ENCODE results near the gene KCNQ1. TPM values are rescaled to one million over a fixed set of nuclear protein-coding genes. Genes with fewer than 3 reads are reported as not detected.

Gene KCNQ1
- total RNA-seq, 2 experiments from 2014 or later = 8.7 to 9.5 TPM

DNA sequence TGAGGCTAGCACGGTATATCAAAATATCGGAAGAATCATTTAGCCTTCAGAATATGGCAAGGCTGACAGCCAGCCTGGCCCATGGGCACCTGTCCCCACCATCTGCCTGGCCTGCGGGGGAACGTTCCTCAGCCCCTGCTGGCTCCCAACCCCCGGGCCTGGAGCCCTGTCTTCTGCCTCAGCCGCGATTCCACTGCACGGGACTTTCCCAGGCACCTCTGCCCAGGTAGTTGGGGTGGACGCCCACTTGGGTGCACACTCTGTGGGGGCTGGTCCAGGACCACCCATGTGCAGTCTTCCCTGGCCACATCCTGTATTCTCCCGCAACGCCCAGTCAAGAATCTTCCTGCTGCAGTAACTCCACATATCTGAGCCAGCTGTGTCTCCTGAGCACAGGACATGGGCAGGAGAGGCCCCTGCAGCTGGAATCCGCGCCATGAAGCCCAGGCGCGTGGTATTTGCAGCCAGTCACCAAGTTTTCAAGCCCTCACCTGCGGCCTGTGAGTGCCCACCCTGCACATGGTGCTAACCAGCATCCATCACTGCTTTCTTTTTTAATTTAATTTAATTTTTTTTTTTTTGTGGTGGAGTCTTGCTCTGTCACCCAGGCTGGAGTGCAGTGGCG is 77.9 kb downstream of the KCNQ1 start:
- Mint-ChIP-seq H3K4me3 (no peak overlapping the region), H3K27me3 (no peaks in the 10 kb centered on the region), H3K9me3 (no peaks in the 10 kb centered on the region), H3K4me1 (ENCODE audit: low read depth) (peaks cover 19% of the 10 kb centered on the region), H3K27ac (no peak overlapping the region), H3K36me3 (ENCODE audit: low read depth) (no peaks in the 10 kb centered on the region)
- ATAC-seq (no peak), DNase-seq (no peak)
- TF ChIP-seq, protein P1, sequence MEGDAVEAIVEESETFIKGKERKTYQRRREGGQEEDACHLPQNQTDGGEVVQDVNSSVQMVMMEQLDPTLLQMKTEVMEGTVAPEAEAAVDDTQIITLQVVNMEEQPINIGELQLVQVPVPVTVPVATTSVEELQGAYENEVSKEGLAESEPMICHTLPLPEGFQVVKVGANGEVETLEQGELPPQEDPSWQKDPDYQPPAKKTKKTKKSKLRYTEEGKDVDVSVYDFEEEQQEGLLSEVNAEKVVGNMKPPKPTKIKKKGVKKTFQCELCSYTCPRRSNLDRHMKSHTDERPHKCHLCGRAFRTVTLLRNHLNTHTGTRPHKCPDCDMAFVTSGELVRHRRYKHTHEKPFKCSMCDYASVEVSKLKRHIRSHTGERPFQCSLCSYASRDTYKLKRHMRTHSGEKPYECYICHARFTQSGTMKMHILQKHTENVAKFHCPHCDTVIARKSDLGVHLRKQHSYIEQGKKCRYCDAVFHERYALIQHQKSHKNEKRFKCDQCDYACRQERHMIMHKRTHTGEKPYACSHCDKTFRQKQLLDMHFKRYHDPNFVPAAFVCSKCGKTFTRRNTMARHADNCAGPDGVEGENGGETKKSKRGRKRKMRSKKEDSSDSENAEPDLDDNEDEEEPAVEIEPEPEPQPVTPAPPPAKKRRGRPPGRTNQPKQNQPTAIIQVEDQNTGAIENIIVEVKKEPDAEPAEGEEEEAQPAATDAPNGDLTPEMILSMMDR (IDR thresholded peaks at IDR 0.05) = no peak
- intact Hi-C loops (cut with micrococcal nuclease) = no loop called here
- ChIA-PET POLR2A (no interaction called here), CTCF (interaction anchor here (0.8 kb wide), 1 partner anchor 10 kb away, joined by 5 read pairs; no protein-coding TSS in a partner anchor)

DNA sequence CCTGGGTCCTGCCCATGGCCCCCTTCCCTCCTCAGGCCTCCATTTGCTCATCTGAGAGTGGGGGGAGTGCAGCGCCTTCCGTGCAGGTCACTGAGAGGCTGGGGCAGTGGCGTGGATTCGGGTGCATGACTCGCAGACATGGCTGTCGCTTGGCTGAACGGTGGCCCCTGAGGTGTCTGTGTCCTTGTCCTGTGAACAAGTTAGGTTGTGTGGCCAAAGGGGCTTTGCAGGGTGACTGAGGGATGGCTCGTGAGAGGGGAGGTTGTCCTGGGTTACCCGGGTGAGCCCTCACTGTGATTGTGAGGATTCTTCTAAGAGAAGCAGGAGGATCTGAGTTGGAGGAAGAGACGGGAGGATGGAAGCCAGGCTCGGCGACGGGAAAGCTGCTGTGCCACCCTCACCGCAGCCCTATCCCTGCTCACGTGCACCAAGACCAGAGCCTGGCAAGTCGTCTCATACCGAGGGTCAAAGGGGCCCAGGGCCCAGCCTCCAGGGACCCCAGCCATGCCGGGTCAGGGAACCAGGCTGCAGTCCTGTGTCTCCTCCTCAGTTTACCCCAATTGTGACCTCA is 79.1 kb downstream of the KCNQ1 start:
- no peaks in the 10 kb centered on the region for H3K36me3 Mint-ChIP-seq (ENCODE audit: low read depth)
- DNase-seq (no peak), ATAC-seq (no peak)
- TF ChIP-seq, protein P1 (IDR thresholded peaks at IDR 0.05) = no peak
- POLR2A ChIA-PET = no interaction called here
- H3K27me3 Mint-ChIP-seq = no peaks in the 10 kb centered on the region
- CTCF ChIA-PET = no interaction called here
- H3K27ac Mint-ChIP-seq = no peak overlapping the region
- no peak overlapping the region for H3K4me3 Mint-ChIP-seq
- intact Hi-C loops (cut with micrococcal nuclease) = no loop called here
- peaks cover 20% of the 10 kb centered on the region for H3K4me1 Mint-ChIP-seq (ENCODE audit: low read depth)
- no peaks in the 10 kb centered on the region for H3K9me3 Mint-ChIP-seq

DNA sequence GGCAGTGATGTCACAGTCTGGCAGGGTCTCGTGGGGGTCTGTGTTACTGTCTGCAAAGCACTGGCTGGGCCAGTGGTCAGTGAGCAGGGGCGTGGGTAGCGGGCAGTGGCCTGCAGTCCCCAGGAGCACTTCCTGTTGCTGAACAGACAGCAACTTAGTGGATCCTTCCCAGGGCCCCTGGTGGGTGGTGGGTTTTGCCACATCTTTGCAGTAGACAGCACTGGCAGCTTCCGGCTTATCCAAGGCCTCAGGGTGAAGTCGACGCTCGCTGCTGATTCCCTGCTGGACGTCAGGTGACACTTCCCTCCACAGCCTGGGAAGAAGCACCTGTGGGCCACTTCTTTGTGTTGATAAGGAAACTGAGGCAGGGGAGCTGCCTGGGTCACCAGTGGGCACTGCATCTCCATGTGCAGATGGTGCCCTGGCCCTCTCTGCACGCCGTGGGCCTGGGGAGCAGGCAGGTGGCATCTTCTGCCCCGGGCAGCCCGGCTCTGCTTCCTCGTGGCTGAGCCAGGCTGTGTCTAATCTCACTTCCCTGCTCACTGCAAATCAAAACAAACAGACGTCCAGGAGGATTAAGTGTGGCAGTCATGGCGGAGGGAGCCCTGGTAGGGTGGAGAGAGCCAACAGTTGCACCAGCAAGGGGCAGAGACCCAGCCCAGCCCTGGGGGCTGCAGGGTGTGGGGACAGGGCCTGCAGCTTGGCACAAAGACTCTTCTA is 79.8 kb downstream of the KCNQ1 start:
- peaks cover 20% of the 10 kb centered on the region for H3K4me1 Mint-ChIP-seq (ENCODE audit: low read depth)

DNA sequence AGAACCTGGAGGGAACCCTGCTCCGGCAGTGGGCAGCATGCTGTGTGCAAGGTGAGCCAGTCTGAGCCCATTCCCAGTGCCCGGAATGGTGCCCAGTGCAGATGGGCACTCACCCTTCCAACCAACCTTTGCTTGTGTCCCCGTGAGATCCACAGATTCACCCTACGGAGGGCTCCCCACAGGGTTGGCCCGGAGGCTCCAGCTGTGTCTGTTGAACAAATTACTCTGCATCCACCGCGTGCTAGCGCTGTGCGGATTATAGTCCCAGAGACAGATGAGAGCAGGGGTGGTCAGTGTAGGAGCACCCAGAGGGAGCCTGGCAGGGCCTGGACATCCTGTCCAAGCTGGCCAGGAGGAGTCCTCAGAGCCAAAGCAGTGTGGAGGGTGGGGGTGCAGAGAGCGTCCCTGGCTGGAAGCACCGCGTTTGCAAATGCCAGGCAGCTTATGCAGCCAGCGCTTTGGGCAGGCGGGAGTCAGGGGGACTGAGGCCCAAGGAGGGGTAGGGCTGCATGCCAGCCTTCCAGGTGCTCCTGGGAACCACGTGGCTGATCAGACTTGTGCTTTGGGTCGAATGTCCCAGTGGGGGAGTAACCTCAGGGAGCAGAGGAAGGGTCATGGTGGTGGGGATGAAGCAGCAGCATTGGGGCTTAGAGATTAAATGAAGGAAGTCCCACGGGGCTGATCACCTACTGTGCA is 80.5 kb downstream of the KCNQ1 start:
- ATAC-seq (no peak), DNase-seq (no peak)
- Mint-ChIP-seq H3K9me3 (no peaks in the 10 kb centered on the region), H3K27ac (no peak overlapping the region), H3K27me3 (no peaks in the 10 kb centered on the region), H3K36me3 (ENCODE audit: low read depth) (no peaks in the 10 kb centered on the region), H3K4me1 (ENCODE audit: low read depth) (peaks cover 20% of the 10 kb centered on the region), H3K4me3 (no peak overlapping the region)
- ChIA-PET CTCF (interaction anchor here (1.4 to 1.5 kb wide), 2 partner anchors 105 to 106 kb away, joined by 4 read pairs; no protein-coding TSS in a partner anchor), POLR2A (no interaction called here)
- intact Hi-C loops (cut with micrococcal nuclease) = no loop called here
- TF ChIP-seq, protein P1 (IDR thresholded peaks at IDR 0.05) = no peak

More for the DNA sequence above, 79.8 kb downstream of the KCNQ1 start:
- intact Hi-C loops (cut with micrococcal nuclease) = no loop called here
- H3K36me3 Mint-ChIP-seq (ENCODE audit: low read depth) = no peaks in the 10 kb centered on the region
- TF ChIP-seq, protein P1 (IDR thresholded peaks at IDR 0.05) = no peak
- no peak overlapping the region for H3K4me3 Mint-ChIP-seq
- ATAC-seq = no peak
- DNase-seq = no peak
- H3K27me3 Mint-ChIP-seq = no peaks in the 10 kb centered on the region
- POLR2A ChIA-PET = no interaction called here
- H3K27ac Mint-ChIP-seq = no peak overlapping the region
- no peaks in the 10 kb centered on the region for H3K9me3 Mint-ChIP-seq
- CTCF ChIA-PET = interaction anchor here (1.5 kb wide), 1 partner anchor 104 kb away, joined by 4 read pairs; no protein-coding TSS in a partner anchor

Measured in activated CD8-positive, alpha-beta T cell treated with anti-CD3 and anti-CD28 coated beads for 36 hours (primary cell).